Effector memory CD4-positive, alpha-beta T cell (primary cell): ENCODE data around the gene AZU1.

Experiments used
- DNase-seq, 3 donors: peaks; one replicate each; pipeline ENCODE4 v3.0.0-alpha.2; 2020
- H3K27ac ChIP-seq: 2 replicates; pipeline ENCODE4 v1.7.0; 2013; ENCODE audit warnings: mild to moderate bottlenecking, low read length, moderate library complexity; ENCODE audit not compliant: insufficient read depth, poor library complexity, severe bottlenecking
- H3K27me3 ChIP-seq: replicated peaks from 2 replicates; pipeline ENCODE4 v1.7.0; 2013; ENCODE audit warnings: mild to moderate bottlenecking, low read length; ENCODE audit not compliant: insufficient read depth, control insufficient read depth, poor library complexity, severe bottlenecking
- H3K36me3 ChIP-seq: 2 replicates; pipeline ENCODE4 v1.7.0; 2013; ENCODE audit warnings: mild to moderate bottlenecking, low read length, moderate library complexity; ENCODE audit not compliant: control insufficient read depth, insufficient read depth
- H3K4me1 ChIP-seq: 2 replicates; pipeline ENCODE4 v1.7.0; 2013; ENCODE audit warnings: low read length, mild to moderate bottlenecking; ENCODE audit not compliant: control insufficient read depth, insufficient read depth, poor library complexity, severe bottlenecking
- H3K4me3 ChIP-seq: 2 replicates; pipeline ENCODE4 v1.7.0; 2013; ENCODE audit warnings: low read length, low read depth, mild to moderate bottlenecking; ENCODE audit not compliant: insufficient read depth, poor library complexity, severe bottlenecking
- H3K9me3 ChIP-seq: 2 replicates; pipeline ENCODE4 v1.7.0; 2013; ENCODE audit warnings: mild to moderate bottlenecking, low read length, moderate library complexity; ENCODE audit not compliant: control insufficient read depth

AZU1 gene

GRCh38 chr19:803686-804418 lies 23.8 kb upstream of the AZU1 start:
- Histone ChIP-seq H3K9me3 (no peaks in the 10 kb centered on the region), H3K27ac (no peak overlapping the region), H3K4me1 (peaks cover 48% of the 10 kb centered on the region), H3K4me3 (no peak overlapping the region), H3K27me3 (no peaks in the 10 kb centered on the region), H3K36me3 (peaks cover 66% of the 10 kb centered on the region)
- no peak for DNase-seq

GRCh38 chr19:804419-805165 lies 23.0 kb upstream of the AZU1 start:
- Histone ChIP-seq H3K4me1 (peaks cover 41% of the 10 kb centered on the region), H3K36me3 (peaks cover 69% of the 10 kb centered on the region)

GRCh38 chr19:805166-805551 lies 22.5 kb upstream of the AZU1 start:
- H3K4me1 ChIP-seq = peaks cover 36% of the 10 kb centered on the region
- H3K9me3 ChIP-seq = no peaks in the 10 kb centered on the region
- H3K4me3 ChIP-seq = no peak overlapping the region
- DNase-seq = no peak
- H3K36me3 ChIP-seq = peaks cover 75% of the 10 kb centered on the region
- no peak overlapping the region for H3K27ac ChIP-seq
- H3K27me3 ChIP-seq = no peaks in the 10 kb centered on the region

More at GRCh38 chr19:804419-805165, 23.0 kb upstream of the AZU1 start:
- H3K27me3 ChIP-seq = no peaks in the 10 kb centered on the region
- no peak for DNase-seq
- H3K27ac ChIP-seq = no peak overlapping the region
- no peaks in the 10 kb centered on the region for H3K9me3 ChIP-seq
- no peak overlapping the region for H3K4me3 ChIP-seq

- no peak for DNase-seq
- H3K4me1 ChIP-seq = peaks cover 29% of the 10 kb centered on the region
- H3K9me3 ChIP-seq = no peaks in the 10 kb centered on the region
- peaks cover 82% of the 10 kb centered on the region for H3K36me3 ChIP-seq
- no peaks in the 10 kb centered on the region for H3K27me3 ChIP-seq
- H3K27ac ChIP-seq = no peak overlapping the region
- H3K4me3 ChIP-seq = no peak overlapping the region
Measured at GRCh38 chr19:805600-806550, 21.8 kb upstream of the AZU1 start.

GRCh38 chr19:806815-807421 lies 20.7 kb upstream of the AZU1 start:
- H3K27me3 ChIP-seq = no peaks in the 10 kb centered on the region
- no peak overlapping the region for H3K4me3 ChIP-seq
- peaks cover 18% of the 10 kb centered on the region for H3K4me1 ChIP-seq
- peaks cover 92% of the 10 kb centered on the region for H3K36me3 ChIP-seq
- no peak for DNase-seq
- no peaks in the 10 kb centered on the region for H3K9me3 ChIP-seq
- no peak overlapping the region for H3K27ac ChIP-seq

- no peaks in the 10 kb centered on the region for H3K9me3 ChIP-seq
- peaks cover 89% of the 10 kb centered on the region for H3K36me3 ChIP-seq
- no peak overlapping the region for H3K27ac ChIP-seq
- no peak overlapping the region for H3K4me3 ChIP-seq
- peaks cover 9% of the 10 kb centered on the region for H3K4me1 ChIP-seq
- no peak for DNase-seq
- no peaks in the 10 kb centered on the region for H3K27me3 ChIP-seq
Measured at GRCh38 chr19:807627-808422, 19.8 kb upstream of the AZU1 start.

- H3K9me3 ChIP-seq = no peaks in the 10 kb centered on the region
- no peak overlapping the region for H3K27ac ChIP-seq
- DNase-seq = no peak
- H3K27me3 ChIP-seq = no peaks in the 10 kb centered on the region
- peaks cover 86% of the 10 kb centered on the region for H3K36me3 ChIP-seq
- peaks cover 4% of the 10 kb centered on the region for H3K4me1 ChIP-seq
- H3K4me3 ChIP-seq = no peak overlapping the region
Measured at GRCh38 chr19:808423-808775, 19.2 kb upstream of the AZU1 start.

- Histone ChIP-seq H3K4me3 (no peak overlapping the region), H3K36me3 (peaks cover 68% of the 10 kb centered on the region), H3K9me3 (no peaks in the 10 kb centered on the region), H3K4me1 (no peaks in the 10 kb centered on the region), H3K27ac (no peak overlapping the region), H3K27me3 (no peaks in the 10 kb centered on the region)
- no peak for DNase-seq
Measured at GRCh38 chr19:810077-810855, 17.4 kb upstream of the AZU1 start.
